Amniotic epithelial cell (primary cell): ENCODE measurements around the gene EDIL3.
A peak's percentile ranks its signal among the peaks of the same experiment; 100 is the strongest.

Source experiments
- DNase-seq: peaks from one replicate; pipeline ENCODE4 v3.0.0-alpha.2; 2010; ENCODE audit warnings: low read depth

The EDIL3 gene

DNA sequence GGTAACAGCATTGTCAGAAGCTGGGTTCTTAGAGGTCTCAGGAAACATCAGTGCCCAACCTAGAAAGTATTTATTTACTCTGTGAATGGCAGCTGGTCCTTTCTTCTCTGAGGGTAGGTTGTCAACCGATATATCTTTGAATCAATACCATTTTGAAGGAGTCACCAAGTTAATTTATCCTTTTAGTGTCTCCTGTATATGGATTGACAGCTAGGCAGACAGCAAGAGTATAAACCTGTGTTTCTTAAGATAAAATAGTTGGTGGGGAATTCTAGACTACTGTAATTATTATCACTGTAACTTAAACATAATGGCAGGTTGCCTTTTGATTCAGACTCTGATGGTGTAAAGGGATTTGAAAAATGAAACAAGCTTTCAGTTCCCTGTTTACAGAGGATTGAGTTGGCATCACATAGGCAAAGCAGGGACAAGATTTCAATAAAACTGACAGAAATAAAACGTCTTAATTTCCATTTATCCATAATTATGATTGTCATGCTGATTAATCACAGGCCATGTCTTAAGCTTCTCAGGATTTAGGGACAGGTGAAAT is 473.2 kb downstream of the EDIL3 start:
- DNase-seq: no peak

DNA sequence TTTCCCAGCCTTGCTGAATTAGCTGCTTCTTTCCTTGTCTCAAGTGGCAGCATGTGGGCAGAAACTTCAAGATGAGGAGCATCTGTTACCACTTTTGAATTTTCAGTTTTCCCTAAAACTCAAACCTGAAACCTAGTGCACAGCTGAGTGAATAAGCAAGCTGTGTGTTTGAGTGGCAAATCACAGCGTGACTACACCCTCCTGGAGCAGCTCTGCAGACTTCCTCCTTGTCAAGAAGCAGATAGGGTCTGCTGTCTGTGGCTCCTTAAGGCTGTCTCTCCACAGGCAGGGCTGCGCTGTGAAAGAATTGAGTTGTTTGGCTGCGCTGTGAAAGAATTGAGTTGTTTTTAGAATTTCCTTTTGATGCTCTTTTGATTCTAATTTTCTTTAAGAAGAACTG is 484.4 kb downstream of the EDIL3 start:
- no peak for DNase-seq

DNA sequence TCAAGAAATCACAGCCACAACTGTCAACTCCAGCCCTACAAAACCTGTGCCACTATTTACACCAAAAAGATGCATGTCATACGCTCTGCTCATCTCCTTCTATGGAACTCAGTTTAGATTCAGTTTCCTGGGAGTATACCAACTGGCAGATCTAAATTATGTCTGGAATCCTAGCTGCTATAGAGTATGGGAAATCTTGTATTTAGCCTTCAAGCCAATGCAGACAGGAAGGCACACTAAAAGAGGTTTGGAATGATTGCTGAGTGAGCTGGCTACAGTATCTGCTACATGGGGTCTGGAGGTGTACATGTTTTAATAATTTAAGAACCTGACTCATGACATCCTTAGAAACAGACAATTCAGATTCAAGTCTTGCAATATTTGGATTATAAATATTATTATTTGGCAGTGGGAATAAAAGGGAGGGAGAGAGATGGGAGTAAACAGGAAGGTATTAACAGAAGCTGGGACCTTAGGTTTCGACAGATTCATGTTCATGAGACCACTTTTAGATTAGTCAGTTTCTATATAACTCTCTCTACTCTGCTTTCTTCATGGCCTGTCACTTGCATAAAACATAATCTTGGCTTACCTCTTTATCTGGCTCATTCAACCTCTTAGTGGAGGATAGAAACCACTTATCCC is 485.2 kb downstream of the EDIL3 start:
- peak; percentile 80 for DNase-seq

DNA sequence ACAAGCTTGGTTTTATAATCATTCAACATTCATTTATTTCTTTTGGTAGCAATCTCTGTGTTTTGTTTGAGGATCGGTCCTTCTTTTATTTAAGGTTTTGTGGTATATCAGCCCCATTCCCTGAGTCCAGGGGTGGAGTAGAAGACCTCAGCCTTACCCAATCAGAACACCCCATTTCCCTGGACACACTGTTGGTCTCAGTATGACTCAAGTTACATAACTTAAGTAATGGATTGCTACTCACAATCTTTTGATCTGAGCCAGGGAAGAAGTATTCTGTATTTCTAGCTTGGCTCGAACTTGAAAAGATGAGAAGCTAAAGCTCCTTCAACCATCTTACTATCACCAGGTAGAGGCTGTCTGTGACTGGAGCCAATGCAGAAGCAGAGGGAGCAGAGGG is 488.8 kb downstream of the EDIL3 start:
- DNase-seq: no peak

DNA sequence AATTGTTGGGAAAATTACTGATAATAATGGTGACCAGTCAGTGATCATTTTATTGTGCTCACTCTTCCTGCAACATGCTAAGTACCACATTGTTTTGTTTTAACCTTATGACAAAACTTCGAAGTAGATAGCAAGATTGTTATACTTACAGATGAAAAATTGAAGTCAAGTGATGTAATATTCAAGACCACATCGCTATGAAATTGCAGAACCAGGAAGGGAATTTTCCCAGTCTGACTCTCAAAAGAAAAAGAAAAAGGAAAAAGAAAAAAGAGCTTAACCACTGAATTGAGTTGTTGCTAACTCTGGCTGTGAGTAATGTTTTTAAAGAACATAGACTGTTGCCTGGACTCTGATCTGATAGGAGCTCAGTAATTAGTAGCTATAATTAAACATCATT is 493.4 kb downstream of the EDIL3 start:
- peak; percentile 75 for DNase-seq
